Peyer's patch (tissue), 4 donors: ENCODE measurements around the gene SCFD2. TPM values are rescaled to one million over a fixed set of nuclear protein-coding genes. Genes with fewer than 3 reads are reported as not detected.

Experiments used
- DNase-seq, 3 donors: peaks; one replicate each; pipeline ENCODE4 v3.0.0-alpha.2; 2017 to 2019
- H3K27ac ChIP-seq, 4 donors: fragments of 200-600 bp; sonication (generic); one replicate each; pipeline ENCODE4 v1.5.1; 2016 to 2019
- H3K27me3 ChIP-seq, 2 donors: fragments of 200-600 bp; sonication (generic); one replicate each; pipeline ENCODE4 v1.5.1; 2019
- H3K36me3 ChIP-seq, 3 donors: fragments of 200-600 bp; sonication (generic); one replicate each; pipeline ENCODE4 v1.5.1; 2016 to 2019
- H3K4me1 ChIP-seq, 4 donors: fragments of 200-600 bp; sonication (generic); one replicate each; pipeline ENCODE4 v1.5.1; 2016 to 2019
- H3K4me3 ChIP-seq, 4 donors: fragments of 200-600 bp; sonication (generic); 1 replicate in 3 of 4; 2 replicates in 1 of 4; pipeline ENCODE4 v1.5.1; 2016 to 2019; ENCODE audit warnings: mild to moderate bottlenecking in 1 of 4
- H3K9me3 ChIP-seq, 4 donors: fragments of 200-600 bp; sonication (generic); one replicate each; pipeline ENCODE4 v1.5.1; 2016 to 2019; ENCODE audit warnings: mild to moderate bottlenecking in 1 of 4
- CTCF ChIP-seq, 6 experiments: fragments of 450-650 bp in 4 of 6; fragments of 200-600 bp in 2 of 6; sonication (generic) in 1 of 6; IDR thresholded peaks; one replicate each; pipeline ENCODE4 v1.5.1; 2017 to 2019; ENCODE audit warnings: antibody characterized with exemption in 6 of 6, mild to moderate bottlenecking in 3 of 6, moderate library complexity in 1 of 6
- POLR2A ChIP-seq, 2 donors: fragments of 450-650 bp; IDR thresholded peaks; one replicate each; pipeline ENCODE4 v1.5.1; 2017; ENCODE audit warnings: antibody characterized with exemption in 2 of 2, mild to moderate bottlenecking in 2 of 2, moderate library complexity in 2 of 2
- total RNA-seq, 4 donors: library from RNA; depleted of rRNA; stranded (reverse); fragments of >200 nt; gene quantifications; one replicate each; pipeline ENCODE4 v1.1.0, GENCODE V29; 2016

Gene SCFD2
- total RNA-seq, 4 donors from 2014 or later, result 17.3 to 165 (median 30.1) TPM

GRCh38 chr4:53376900-53377299 is 11.0 kb upstream of the SCFD2 start:
- no peaks in the 10 kb centered on the region for H3K27me3 ChIP-seq
- H3K9me3 ChIP-seq, result no peaks in the 10 kb centered on the region
- peaks cover 0 to 14% (median 4%) of the 10 kb centered on the region in 4 donors for H3K4me1 ChIP-seq
- peak overlapping the region; percentile 64 to 97 (median 84) for H3K4me3 ChIP-seq
- DNase-seq, result no peak
- H3K36me3 ChIP-seq, result peaks cover 0 to under 1% (median 0%) of the 10 kb centered on the region in 3 donors
- peak overlapping the region in 3 of 4 donors; percentile 83 to 90 (median 89) for H3K27ac ChIP-seq
- no peak for TF ChIP-seq POLR2A (IDR thresholded peaks at IDR 0.05)

GRCh38 chr4:53374777-53375258 is 9.0 kb upstream of the SCFD2 start:
- TF ChIP-seq CTCF (IDR thresholded peaks at IDR 0.05) (no peak), POLR2A (IDR thresholded peaks at IDR 0.05) (no peak)
- Histone ChIP-seq H3K9me3 (no peaks in the 10 kb centered on the region), H3K4me1 (peaks cover 0 to 13% (median 4%) of the 10 kb centered on the region in 4 donors), H3K27ac (no peak overlapping the region), H3K4me3 (no peak overlapping the region), H3K36me3 (no peaks in the 10 kb centered on the region), H3K27me3 (no peaks in the 10 kb centered on the region)
- DNase-seq, result no peak

- no peak overlapping the region for H3K4me3 ChIP-seq
- TF ChIP-seq CTCF (IDR thresholded peaks at IDR 0.05) (no peak), POLR2A (IDR thresholded peaks at IDR 0.05) (no peak)
- no peak overlapping the region for H3K27ac ChIP-seq
- H3K27me3 ChIP-seq, result no peaks in the 10 kb centered on the region
- H3K4me1 ChIP-seq, result no peaks in the 10 kb centered on the region
- H3K9me3 ChIP-seq, result no peaks in the 10 kb centered on the region
- no peaks in the 10 kb centered on the region for H3K36me3 ChIP-seq
- no peak for DNase-seq
Observed at GRCh38 chr4:53371843-53372521, 6.1 kb upstream of the SCFD2 start.

GRCh38 chr4:53371049-53371448 is 5.2 kb upstream of the SCFD2 start:
- no peaks in the 10 kb centered on the region for H3K36me3 ChIP-seq
- no peaks in the 10 kb centered on the region for H3K4me1 ChIP-seq
- no peak overlapping the region for H3K4me3 ChIP-seq
- no peaks in the 10 kb centered on the region for H3K9me3 ChIP-seq
- H3K27ac ChIP-seq, result no peak overlapping the region
- DNase-seq, result no peak
- no peak for TF ChIP-seq CTCF (IDR thresholded peaks at IDR 0.05)
- no peak for TF ChIP-seq POLR2A (IDR thresholded peaks at IDR 0.05)
- H3K27me3 ChIP-seq, result no peaks in the 10 kb centered on the region

GRCh38 chr4:53367721-53368120 is 1.9 kb upstream of the SCFD2 start:
- no peaks in the 10 kb centered on the region for H3K27me3 ChIP-seq
- H3K27ac ChIP-seq, result no peak overlapping the region
- no peaks in the 10 kb centered on the region for H3K9me3 ChIP-seq
- TF ChIP-seq CTCF (IDR thresholded peaks at IDR 0.05) (no peak), POLR2A (IDR thresholded peaks at IDR 0.05) (no peak)
- H3K4me3 ChIP-seq, result no peak overlapping the region
- H3K36me3 ChIP-seq, result no peaks in the 10 kb centered on the region
- no peak for DNase-seq
- peaks cover 0 to 26% (median 0%) of the 10 kb centered on the region in 4 donors for H3K4me1 ChIP-seq

GRCh38 chr4:53366301-53366716 is 448 bp upstream of the SCFD2 start:
- TF ChIP-seq CTCF (IDR thresholded peaks at IDR 0.05) (no peak), POLR2A (IDR thresholded peaks at IDR 0.05) (no peak)
- H3K27me3 ChIP-seq, result no peaks in the 10 kb centered on the region

More at GRCh38 chr4:53366301-53366716, 448 bp upstream of the SCFD2 start:
- Histone ChIP-seq H3K4me1 (peaks cover 0 to 27% (median 0%) of the 10 kb centered on the region in 4 donors), H3K27ac (peak overlapping the region; percentile 47 to 77 (median 56)), H3K9me3 (no peaks in the 10 kb centered on the region), H3K4me3 (peak overlapping the region; percentile 76 to 100 (median 86)), H3K36me3 (no peaks in the 10 kb centered on the region)
- DNase-seq, result no peak
